Suprapubic skin (tissue), 4 donors: ENCODE data around the gene OSTC. TPM values are rescaled to one million over a fixed set of nuclear protein-coding genes. Genes with fewer than 3 reads are reported as not detected.
"Not testable (repeated sequence)": the region's sequence is repeated elsewhere in the genome, so short reads cannot be mapped to it uniquely, and the experiment has no call there.

Experiments
- DNase-seq, 2 donors: peaks; one replicate each; pipeline ENCODE4 v3.0.0-alpha.2; 2019; ENCODE audit warnings: low spot score in 2 of 2
- H3K27ac ChIP-seq: fragments of 200-600 bp; sonication (generic); one replicate; pipeline ENCODE4 v1.5.1; 2019
- H3K27me3 ChIP-seq: fragments of 200-600 bp; sonication (generic); one replicate; pipeline ENCODE4 v1.5.1; 2019
- H3K36me3 ChIP-seq: fragments of 200-600 bp; sonication (generic); one replicate; pipeline ENCODE4 v1.5.1; 2019
- H3K4me1 ChIP-seq: fragments of 200-600 bp; sonication (generic); one replicate; pipeline ENCODE4 v1.5.1; 2019
- H3K4me3 ChIP-seq: fragments of 200-600 bp; sonication (generic); one replicate; pipeline ENCODE4 v1.5.1; 2019; ENCODE audit warnings: mild to moderate bottlenecking
- H3K9me3 ChIP-seq: fragments of 200-600 bp; sonication (generic); one replicate; pipeline ENCODE4 v1.5.1; 2019
- EP300 ChIP-seq: sonication (generic); formaldehyde crosslinking; IDR thresholded peaks from one replicate; pipeline ENCODE4 v1.6.1; 2017; ENCODE audit warnings: antibody characterized with exemption
- POLR2A ChIP-seq, 2 donors: fragments of 450-650 bp; IDR thresholded peaks; one replicate each; pipeline ENCODE4 v1.6.1; 2017; ENCODE audit warnings: antibody characterized with exemption in 2 of 2, mild to moderate bottlenecking in 2 of 2, moderate library complexity in 2 of 2
- POLR2AphosphoS5 ChIP-seq, 3 donors: sonication (generic); formaldehyde crosslinking; IDR thresholded peaks; one replicate each; pipeline ENCODE4 v1.6.1; 2017; ENCODE audit warnings: antibody characterized with exemption in 3 of 3
- WGBS: methylation state at CpG from one replicate; pipeline ENCODE4 v1.1.5; 2018; 5-methylcytosine and 5-hydroxymethylcytosine counted together
- total RNA-seq, 4 donors: library from RNA; depleted of rRNA; stranded (reverse); fragments of >200 nt; gene quantifications; one replicate each; pipeline ENCODE4 v1.1.0, GENCODE V29; 2016
- TF ChIP-seq, protein P1 (sequence below), 2 donors: fragments of 200-600 bp in 1 of 2; fragments of 450-650 bp in 1 of 2; sonication (generic) in 1 of 2; IDR thresholded peaks; one replicate each; pipeline ENCODE4 v1.5.1; 2016 to 2019; ENCODE audit warnings: antibody characterized with exemption in 2 of 2, mild to moderate bottlenecking in 1 of 2, moderate library complexity in 1 of 2

The OSTC gene
- total RNA-seq, 4 donors from 2014 or later: 23.7 to 60.2 (median 39.4) TPM

DNA sequence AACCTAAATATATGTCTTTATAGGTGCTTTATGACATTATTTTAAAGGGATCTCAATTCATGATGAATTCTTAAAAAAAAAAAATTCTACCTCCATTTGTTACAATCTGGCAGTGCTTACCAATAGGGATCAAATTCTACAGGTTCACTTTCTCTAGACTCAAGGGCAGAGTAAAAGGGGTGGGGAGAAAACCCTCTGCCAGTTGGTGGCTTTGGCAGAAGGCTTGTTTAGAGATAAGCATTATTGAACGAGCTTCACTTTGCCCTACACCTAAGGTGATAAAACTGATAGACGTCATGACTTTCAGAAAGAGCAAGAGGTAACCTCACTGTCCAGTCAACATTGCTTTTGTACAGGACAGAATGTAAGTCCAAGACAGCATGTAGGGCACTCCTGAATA is 53.6 kb downstream of the OSTC start:
- Histone ChIP-seq H3K4me1 (peaks cover 4% of the 10 kb centered on the region), H3K9me3 (no peaks in the 10 kb centered on the region), H3K4me3 (no peak overlapping the region), H3K27me3 (no peaks in the 10 kb centered on the region), H3K27ac (no peak overlapping the region), H3K36me3 (no peaks in the 10 kb centered on the region)
- no peak for TF ChIP-seq POLR2A (IDR thresholded peaks at IDR 0.05)
- TF ChIP-seq EP300: no peak
- TF ChIP-seq POLR2AphosphoS5 (IDR thresholded peaks at IDR 0.05): no peak
- TF ChIP-seq, protein P1, sequence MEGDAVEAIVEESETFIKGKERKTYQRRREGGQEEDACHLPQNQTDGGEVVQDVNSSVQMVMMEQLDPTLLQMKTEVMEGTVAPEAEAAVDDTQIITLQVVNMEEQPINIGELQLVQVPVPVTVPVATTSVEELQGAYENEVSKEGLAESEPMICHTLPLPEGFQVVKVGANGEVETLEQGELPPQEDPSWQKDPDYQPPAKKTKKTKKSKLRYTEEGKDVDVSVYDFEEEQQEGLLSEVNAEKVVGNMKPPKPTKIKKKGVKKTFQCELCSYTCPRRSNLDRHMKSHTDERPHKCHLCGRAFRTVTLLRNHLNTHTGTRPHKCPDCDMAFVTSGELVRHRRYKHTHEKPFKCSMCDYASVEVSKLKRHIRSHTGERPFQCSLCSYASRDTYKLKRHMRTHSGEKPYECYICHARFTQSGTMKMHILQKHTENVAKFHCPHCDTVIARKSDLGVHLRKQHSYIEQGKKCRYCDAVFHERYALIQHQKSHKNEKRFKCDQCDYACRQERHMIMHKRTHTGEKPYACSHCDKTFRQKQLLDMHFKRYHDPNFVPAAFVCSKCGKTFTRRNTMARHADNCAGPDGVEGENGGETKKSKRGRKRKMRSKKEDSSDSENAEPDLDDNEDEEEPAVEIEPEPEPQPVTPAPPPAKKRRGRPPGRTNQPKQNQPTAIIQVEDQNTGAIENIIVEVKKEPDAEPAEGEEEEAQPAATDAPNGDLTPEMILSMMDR (IDR thresholded peaks at IDR 0.05): no peak
- DNase-seq: no peak
- WGBS: 81% methylated on average over 2 of the region's 2 CpGs

DNA sequence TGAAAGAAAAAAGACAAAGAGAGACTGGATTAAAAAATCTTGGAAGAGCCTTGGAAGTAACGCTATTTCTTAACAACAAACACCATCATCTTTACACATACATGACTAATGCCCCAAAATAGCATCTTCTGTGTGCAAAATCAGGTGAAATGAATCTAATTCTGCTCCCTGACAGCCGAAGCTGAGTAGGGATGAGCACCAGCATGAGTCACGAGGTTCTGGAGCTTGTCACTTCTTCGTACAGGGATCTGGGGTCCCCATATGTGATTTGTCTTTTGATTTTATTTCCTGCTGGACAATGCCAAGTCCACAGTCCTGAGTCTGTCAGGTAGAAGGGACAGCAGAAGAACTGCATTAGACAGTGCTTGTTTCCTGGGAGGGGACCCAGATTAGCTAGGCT is 55.9 kb downstream of the OSTC start:
- TF ChIP-seq, protein P1 (IDR thresholded peaks at IDR 0.05): no peak
- no peak for TF ChIP-seq POLR2A (IDR thresholded peaks at IDR 0.05)
- no peak for TF ChIP-seq EP300
- TF ChIP-seq POLR2AphosphoS5 (IDR thresholded peaks at IDR 0.05): no peak
- no peaks in the 10 kb centered on the region for H3K4me1 ChIP-seq
- H3K27me3 ChIP-seq: no peaks in the 10 kb centered on the region
- no peak for DNase-seq
- no peak overlapping the region for H3K4me3 ChIP-seq
- no peaks in the 10 kb centered on the region for H3K9me3 ChIP-seq
- H3K36me3 ChIP-seq: no peaks in the 10 kb centered on the region
- H3K27ac ChIP-seq: no peak overlapping the region
- 61% methylated on average over 4 of the region's 4 CpGs for WGBS

DNA sequence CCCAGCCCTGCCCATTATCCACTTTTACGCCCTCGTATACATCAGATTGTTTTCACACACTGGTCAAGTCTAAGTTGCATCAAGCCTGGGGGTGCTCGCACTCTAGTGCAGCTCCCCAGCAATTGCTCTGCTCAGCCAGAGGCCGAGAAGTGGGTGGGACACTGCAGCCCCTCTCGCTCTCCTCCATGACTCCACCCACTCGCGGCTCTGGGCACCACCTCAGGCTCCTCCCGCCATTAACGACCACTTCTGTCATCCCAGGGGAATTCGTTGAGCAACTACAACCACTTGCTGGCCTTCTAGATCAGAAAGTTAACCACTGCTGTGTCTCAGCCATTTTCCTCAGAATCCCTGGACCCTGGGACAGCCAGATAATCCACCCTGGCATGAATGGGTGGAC is 58.8 kb downstream of the OSTC start:
- no peaks in the 10 kb centered on the region for H3K4me1 ChIP-seq
- 80% methylated on average over 10 of the region's 10 CpGs for WGBS
- H3K36me3 ChIP-seq: no peaks in the 10 kb centered on the region
- H3K9me3 ChIP-seq: no peaks in the 10 kb centered on the region
- H3K4me3 ChIP-seq: no peak overlapping the region
- no peak for TF ChIP-seq EP300
- no peak for TF ChIP-seq POLR2AphosphoS5 (IDR thresholded peaks at IDR 0.05)
- TF ChIP-seq, protein P1 (IDR thresholded peaks at IDR 0.05): no peak
- no peak for TF ChIP-seq POLR2A (IDR thresholded peaks at IDR 0.05)
- H3K27ac ChIP-seq: no peak overlapping the region
- no peak for DNase-seq
- no peaks in the 10 kb centered on the region for H3K27me3 ChIP-seq

DNA sequence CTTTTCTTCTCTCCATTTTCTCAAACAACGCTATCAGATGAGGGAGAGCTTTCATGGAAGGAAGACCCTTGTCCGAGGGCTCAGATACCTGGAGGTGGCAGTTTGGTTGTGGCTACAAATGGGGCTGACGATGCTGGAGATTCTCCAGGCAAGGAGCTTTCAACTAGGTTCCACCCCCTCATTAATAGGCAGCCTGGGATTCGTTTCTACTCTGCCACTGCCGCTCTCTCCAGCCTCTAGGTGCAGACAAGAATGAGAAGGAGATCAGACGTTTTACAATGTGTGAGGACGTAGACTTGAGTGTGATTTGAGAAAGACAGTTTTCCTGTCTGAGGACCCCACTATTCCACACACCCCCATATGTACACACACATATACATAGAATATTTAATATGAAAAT is 59.3 kb downstream of the OSTC start:
- H3K4me3 ChIP-seq: no peak overlapping the region
- DNase-seq: no peak
- H3K9me3 ChIP-seq: no peaks in the 10 kb centered on the region
- 76% methylated on average over 7 of the region's 7 CpGs for WGBS
- H3K4me1 ChIP-seq: no peaks in the 10 kb centered on the region
- no peaks in the 10 kb centered on the region for H3K36me3 ChIP-seq
- no peak overlapping the region for H3K27ac ChIP-seq
- TF ChIP-seq EP300 (no peak), POLR2A (IDR thresholded peaks at IDR 0.05) (no peak), POLR2AphosphoS5 (IDR thresholded peaks at IDR 0.05) (no peak)
- TF ChIP-seq, protein P1 (IDR thresholded peaks at IDR 0.05): no peak
- H3K27me3 ChIP-seq: no peaks in the 10 kb centered on the region

DNA sequence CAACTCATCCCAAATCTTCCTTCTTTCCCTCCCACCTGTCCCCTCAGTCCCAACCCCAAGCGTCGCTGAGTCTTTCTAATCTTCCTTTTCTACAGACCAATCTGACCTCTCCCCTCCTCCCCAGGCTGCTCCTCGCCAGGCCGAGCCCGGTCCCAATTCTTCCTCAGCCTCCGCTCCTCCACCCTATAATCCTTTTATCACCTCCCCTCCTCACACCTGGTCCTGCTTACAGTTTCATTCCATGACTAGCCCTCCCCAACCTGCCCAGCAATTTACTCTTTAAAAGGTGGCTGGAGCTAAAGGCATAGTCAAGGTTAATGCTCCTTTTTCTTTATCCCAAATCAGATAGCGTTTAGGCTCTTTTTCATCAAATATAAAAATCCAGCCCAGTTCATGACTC is 60.2 kb downstream of the OSTC start:
- H3K4me1 ChIP-seq, H3K27ac ChIP-seq, H3K9me3 ChIP-seq, H3K4me3 ChIP-seq, H3K36me3 ChIP-seq, DNase-seq, H3K27me3 ChIP-seq: not testable (repeated sequence)
- WGBS: 83% methylated on average over 7 of the region's 7 CpGs

DNA sequence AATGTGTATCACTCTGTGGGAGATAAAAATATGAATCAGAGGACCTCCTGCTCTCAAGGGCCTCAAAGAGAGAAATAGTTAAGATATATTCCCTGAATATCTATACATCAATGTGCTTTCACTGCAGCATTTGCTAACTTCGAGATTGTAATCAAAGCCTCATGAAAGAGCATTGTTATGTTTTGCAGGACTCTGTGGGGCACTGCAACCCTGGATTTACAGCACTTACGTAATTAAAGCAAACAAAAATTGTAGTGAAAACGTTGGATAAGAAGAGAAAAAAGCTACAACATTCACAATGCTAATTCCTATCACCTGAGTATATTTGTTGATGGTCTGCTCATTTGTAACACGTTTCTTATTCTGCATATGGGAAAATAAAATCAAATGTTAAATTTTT is 64.5 kb downstream of the OSTC start:
- no peak for TF ChIP-seq EP300
- no peak for TF ChIP-seq POLR2AphosphoS5 (IDR thresholded peaks at IDR 0.05)
- no peak for TF ChIP-seq POLR2A (IDR thresholded peaks at IDR 0.05)
- TF ChIP-seq, protein P1 (IDR thresholded peaks at IDR 0.05): no peak
- 54% methylated on average over 4 of the region's 4 CpGs for WGBS
- Histone ChIP-seq H3K4me3 (no peak overlapping the region), H3K4me1 (no peaks in the 10 kb centered on the region), H3K9me3 (no peaks in the 10 kb centered on the region), H3K36me3 (no peaks in the 10 kb centered on the region), H3K27ac (no peak overlapping the region), H3K27me3 (no peaks in the 10 kb centered on the region)
- no peak for DNase-seq
